Ecto neural progenitor cell (in vitro differentiated cells): ENCODE measurements around the gene CRIP1.
A peak's percentile ranks its signal among the peaks of the same experiment; 100 is the strongest.

Experiments used
- DNase-seq: peaks from one replicate; pipeline ENCODE4 v3.0.0-alpha.2; 2018; ENCODE audit warnings: low spot score

CRIP1 gene

GRCh38 chr14:105470350-105471296, 16.1 kb upstream of the CRIP1 start:
- DNase-seq, result peak; percentile 58

DNA sequence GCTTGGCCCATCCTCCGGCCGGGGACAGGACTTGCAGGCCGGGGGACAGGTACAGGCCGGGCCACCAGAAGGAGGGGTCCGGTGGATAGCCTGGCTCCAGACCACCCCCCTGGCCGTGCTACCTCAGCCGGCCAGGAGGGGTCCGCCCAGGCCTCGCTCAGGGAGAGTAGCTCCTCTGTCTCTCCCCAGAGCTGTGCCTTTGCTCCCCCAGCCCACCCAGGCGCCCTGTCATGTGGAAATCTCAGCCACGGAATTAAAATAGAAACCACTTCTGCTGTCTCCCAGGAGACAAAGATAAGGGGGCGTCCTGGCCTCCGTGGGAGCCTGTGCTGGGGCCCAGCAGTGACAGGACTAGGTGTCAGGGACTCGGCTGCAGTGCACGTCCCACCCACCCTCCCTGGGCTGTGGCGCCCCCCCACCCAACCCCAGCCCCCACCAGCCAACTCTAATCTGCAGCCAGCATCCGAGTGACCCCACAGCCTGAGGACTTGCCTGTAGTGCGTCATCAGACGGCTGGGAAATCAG, 15.3 kb upstream of the CRIP1 start:
- DNase-seq, result peak; percentile 69

DNA sequence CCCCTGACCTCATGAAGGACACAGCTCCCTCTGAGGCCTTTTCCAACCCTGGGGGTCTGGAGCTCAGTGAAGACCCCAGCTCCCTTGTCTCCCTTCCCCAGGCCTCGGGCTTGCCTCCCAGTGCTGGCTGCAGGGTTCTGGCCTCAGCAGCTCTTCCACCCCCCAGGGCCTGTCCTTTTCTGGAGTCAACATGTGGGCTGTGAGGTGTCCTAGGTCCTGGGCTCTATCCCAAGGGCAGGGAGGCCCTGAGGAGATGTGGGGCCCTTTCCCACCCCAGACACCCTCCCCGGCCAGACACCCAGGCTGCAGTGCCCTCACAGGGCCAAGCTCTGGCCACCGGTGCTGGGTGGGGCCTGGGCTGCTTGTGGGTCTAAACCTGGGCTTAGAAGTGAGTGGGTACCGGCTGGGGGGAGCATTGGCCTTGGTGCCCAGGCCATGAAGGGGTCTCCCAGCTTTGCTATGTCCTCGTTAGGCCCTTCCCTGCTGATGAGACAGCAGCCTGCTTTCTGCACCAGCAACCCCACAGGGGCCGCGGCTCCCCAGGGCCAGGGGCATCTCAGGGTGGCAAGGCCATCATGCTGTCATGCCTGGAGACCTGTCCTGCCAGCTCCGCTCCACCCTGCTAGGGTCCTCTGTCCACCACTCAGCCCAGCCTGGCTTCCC, 14.7 kb upstream of the CRIP1 start:
- no peak for DNase-seq

GRCh38 chr14:105472486-105472991, 14.1 kb upstream of the CRIP1 start:
- DNase-seq, result no peak

DNA sequence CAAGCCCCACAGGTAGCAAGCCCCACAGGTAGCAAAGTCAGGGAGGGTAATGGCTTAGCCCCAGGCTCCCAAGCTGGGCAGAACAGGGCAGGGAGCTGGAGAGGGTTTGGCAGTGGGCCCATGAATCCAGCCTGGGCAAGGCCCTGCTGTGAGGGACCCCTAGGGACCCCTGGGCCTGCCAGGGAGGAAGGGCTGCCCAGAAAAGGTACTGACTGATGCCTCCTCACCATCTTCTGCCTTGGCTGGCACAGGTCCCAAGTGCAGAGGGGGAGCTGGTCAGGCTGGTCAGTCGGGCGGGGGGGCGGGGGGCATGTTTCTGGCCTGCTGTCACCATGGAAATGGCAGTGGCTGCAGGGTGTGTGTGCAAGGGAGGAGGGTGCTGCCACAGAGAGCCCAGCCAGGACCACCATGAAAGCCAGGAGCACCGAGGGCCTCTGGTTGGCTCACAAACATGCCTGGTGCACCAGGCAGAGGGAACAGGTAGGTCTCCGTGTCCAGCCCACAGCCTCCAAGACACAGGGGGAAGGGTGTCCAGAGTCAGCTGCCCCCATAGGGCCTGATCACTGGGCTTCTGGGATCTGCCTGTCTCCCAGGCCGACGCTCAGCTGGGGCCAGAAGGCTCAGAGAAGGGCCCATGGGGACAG, 13.5 kb upstream of the CRIP1 start:
- DNase-seq, result no peak

- peak; percentile 98 for DNase-seq
Observed at GRCh38 chr14:105473677-105474482, 12.8 kb upstream of the CRIP1 start.

DNA sequence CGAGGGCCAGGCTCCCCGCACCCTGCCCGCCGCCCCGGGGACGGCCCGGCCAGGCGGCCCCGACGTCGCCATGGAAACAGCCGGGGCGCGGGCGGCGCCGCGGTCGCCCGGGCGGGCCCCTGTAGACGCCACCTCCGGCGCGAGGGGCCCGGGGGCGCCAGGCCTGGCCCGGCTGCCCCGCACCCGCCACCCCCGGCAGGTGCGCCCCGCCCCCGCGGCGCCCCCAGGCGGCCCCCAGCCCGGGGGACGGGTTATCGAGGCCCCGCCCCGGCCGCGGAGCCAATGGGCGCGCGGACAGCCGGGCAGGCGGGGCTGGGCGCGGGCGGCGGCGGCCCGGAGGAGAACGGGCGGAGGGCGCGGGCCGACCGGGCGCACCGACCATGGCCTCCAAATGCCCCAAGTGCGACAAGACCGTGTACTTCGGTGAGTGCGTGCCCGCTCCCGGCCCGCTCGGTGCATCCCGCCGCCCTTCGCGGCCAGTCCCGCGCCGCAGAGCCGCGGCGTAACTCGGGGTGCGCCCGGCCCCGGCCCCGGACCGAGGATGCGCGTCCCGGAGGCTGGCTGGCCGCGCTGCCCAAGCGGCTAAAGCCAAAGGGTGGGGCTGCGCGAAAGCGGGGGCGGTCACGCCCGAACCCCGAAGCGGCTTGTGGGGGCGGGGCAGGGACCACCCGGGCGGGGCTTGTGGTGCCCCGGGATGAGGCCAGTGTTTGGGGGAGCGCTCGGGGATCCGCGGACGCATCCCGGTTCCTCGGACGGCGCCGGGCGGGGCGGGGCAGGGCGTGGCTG, 12.0 kb upstream of the CRIP1 start, which contains the start of gene CRIP2:
Gene CRIP2 (plus strand): TSS at position 339 of the 786 bp plus-strand sequence. CDS start 42 bp downstream, at position 381.
- peak; percentile 75 for DNase-seq

DNA sequence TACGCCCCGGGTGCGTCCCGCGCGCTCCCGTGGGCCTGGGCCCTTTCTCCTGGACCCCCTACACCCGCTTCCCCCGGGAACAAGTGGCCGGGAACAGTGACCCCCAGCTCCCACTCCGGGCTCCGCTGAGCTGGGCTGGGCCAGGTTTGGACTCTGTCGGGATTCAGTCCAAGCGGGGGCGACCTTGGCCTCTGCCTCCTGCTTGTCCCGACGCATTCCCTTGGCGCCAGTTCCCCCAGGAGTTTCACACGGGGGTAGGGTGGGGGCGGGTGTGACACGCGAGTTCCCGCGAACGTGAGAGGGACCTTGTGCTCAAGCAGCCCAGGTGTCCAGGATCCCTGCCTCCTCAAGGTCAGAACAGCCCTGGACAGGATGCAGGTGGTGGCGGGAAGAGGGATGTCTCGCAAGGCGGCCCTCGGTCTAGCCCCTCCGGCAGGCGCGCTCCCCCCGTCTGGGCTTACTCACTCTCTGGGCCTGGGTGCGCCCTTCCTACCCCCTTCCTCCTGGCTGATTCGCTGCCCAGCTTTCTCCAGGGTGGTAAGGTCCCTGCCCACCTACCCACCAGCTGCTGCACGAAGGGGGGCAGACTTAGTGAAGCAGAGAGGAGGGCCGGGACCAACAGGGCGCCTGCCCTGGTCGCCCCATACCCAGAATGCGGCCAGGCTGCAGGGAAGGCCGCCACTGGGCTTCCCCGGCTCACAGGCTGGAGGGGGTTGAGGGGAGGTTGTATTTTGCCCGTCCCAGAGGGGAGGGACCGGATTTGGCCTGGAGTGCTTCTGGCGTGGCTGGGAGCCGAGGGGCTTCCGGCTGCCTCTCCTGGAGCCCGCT, 11.2 kb upstream of the CRIP1 start:
- DNase-seq, result no peak

- no peak for DNase-seq
Observed at GRCh38 chr14:105476097-105476830, 10.4 kb upstream of the CRIP1 start.

GRCh38 chr14:105476831-105477659, 9.6 kb upstream of the CRIP1 start:
- no peak for DNase-seq

DNA sequence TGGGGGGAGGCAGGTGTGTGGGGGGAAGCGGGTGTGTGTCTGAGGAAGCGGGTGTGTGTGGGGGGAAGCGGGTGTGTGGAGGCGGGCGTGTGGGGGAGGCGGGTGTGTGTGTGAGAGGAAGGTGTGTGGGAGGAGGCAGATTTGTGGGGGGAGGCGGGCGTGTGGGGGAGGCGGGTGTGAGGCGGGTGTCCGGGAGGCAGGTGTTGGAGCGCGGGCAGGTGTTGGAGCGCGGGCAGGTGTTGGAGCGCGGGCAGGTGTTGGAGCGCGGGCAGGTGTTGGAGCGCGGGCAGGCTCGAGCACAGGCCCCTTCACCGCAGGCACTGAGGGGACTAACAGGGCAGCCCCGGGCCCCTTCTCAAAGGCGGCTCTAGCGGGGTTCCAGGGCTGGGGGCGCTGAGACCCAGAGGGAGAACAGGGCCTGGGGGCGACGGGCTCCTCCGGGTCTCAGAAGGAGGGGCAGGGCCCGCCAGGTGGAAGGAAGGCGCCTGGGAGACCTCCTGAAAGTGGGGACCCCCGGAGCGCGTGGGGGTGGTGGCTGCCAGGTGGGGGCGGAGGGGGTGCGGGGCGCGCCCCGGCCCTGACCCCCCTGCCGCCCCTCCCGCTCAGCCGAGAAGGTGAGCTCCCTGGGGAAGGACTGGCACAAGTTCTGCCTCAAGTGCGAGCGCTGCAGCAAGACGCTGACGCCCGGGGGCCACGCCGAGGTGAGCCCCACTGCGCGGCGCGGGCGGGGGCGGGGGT, 8.9 kb upstream of the CRIP1 start:
- DNase-seq, result no peak

DNA sequence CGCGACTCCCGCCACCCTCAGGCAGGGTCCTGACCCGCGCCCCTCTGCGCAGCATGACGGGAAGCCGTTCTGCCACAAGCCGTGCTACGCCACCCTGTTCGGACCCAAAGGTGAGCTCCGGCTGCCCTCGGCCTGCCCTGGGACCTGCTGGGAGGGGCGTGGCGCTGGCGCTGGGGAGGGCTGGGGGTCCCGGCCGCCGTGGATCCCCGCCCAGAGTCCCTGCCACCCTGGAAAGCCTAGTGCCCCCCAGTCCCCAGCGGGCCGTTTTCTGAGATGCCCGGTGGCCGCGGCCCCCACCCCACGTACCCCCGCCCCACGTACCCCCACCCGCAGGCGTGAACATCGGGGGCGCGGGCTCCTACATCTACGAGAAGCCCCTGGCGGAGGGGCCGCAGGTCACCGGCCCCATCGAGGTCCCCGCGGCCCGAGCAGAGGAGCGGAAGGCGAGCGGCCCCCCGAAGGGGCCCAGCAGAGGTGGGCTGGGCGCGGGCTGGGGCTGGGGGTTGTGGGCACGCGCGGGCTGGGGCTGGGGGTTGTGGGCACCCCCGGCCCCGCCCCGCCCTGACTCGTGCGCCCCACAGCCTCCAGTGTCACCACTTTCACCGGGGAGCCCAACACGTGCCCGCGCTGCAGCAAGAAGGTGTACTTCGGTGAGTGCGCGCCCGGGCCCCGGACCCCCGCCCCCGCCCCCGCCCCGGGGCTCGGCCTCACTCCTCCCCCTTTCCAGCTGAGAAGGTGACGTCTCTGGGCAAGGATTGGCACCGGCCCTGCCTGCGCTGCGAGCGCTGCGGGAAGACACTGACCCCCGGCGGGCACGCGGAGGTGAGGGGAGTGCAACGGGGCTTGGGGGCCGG, 8.1 kb upstream of the CRIP1 start:
- no peak for DNase-seq

GRCh38 chr14:105479431-105480158, 7.1 kb upstream of the CRIP1 start:
- no peak for DNase-seq

GRCh38 chr14:105480199-105480746, 6.4 kb upstream of the CRIP1 start:
- DNase-seq, result no peak
